Activated naive CD4-positive, alpha-beta T cell treated with anti-CD3 and anti-CD28 coated beads, Interleukin-2, amount 10 ng/mL, durations not matched to agents 7 days and 5 days (primary cell): ENCODE measurements around the gene REPS2.

ENCODE experiments used
- CTCF ChIA-PET: fragments of 350-600 bp; sonication (Branson Sonifier 250); formaldehyde crosslinking; loops from one replicate; lab custom pipeline; 2021; ENCODE audit warnings: antibody characterized with exemption; lab: Charles Lee
- DNase-seq: peaks from one replicate; pipeline ENCODE4 v3.0.0-alpha.2; 2020
- H3K27ac Mint-ChIP-seq: one replicate; pipeline ENCODE4 v1.8.0; 2021; ENCODE audit warnings: mild to moderate bottlenecking, moderate library complexity, mixed read lengths
- H3K27me3 Mint-ChIP-seq: one replicate; pipeline ENCODE4 v1.8.0; 2021; ENCODE audit warnings: mild to moderate bottlenecking, mixed read lengths
- H3K36me3 Mint-ChIP-seq: one replicate; pipeline ENCODE4 v1.8.0; 2021; ENCODE audit warnings: mixed read lengths
- H3K4me1 Mint-ChIP-seq: one replicate; pipeline ENCODE4 v1.8.0; 2021; ENCODE audit warnings: mixed read lengths
- H3K4me3 Mint-ChIP-seq: one replicate; pipeline ENCODE4 v1.8.0; 2021; ENCODE audit warnings: mild to moderate bottlenecking, moderate library complexity, mixed read lengths
- H3K9me3 Mint-ChIP-seq: one replicate; pipeline ENCODE4 v1.8.0; 2021; ENCODE audit warnings: mixed read lengths

Gene REPS2

GRCh38 chrX:17081511-17081910 is 135.1 kb downstream of the REPS2 start:
- CTCF ChIA-PET = interaction anchor here (0.5 to 1.8 kb wide), 4 partner anchors 39 to 352 kb away, joined by 3 to 12 read pairs (median 3); no protein-coding TSS in a partner anchor

GRCh38 chrX:17081968-17082367 is 135.5 kb downstream of the REPS2 start:
- Mint-ChIP-seq H3K36me3 (no peaks in the 10 kb centered on the region), H3K27me3 (no peaks in the 10 kb centered on the region), H3K4me1 (no peaks in the 10 kb centered on the region), H3K27ac (no peak overlapping the region), H3K4me3 (no peak overlapping the region), H3K9me3 (no peaks in the 10 kb centered on the region)
- no peak for DNase-seq
- CTCF ChIA-PET = interaction anchor here (0.5 to 1.8 kb wide), 5 partner anchors 15 to 352 kb away, joined by 3 to 12 read pairs (median 3); no protein-coding TSS in a partner anchor

More at GRCh38 chrX:17081511-17081910, 135.1 kb downstream of the REPS2 start:
- Mint-ChIP-seq H3K27me3 (no peaks in the 10 kb centered on the region), H3K4me1 (no peaks in the 10 kb centered on the region), H3K36me3 (no peaks in the 10 kb centered on the region), H3K4me3 (no peak overlapping the region), H3K27ac (no peak overlapping the region), H3K9me3 (no peaks in the 10 kb centered on the region)
- no peak for DNase-seq

DNA sequence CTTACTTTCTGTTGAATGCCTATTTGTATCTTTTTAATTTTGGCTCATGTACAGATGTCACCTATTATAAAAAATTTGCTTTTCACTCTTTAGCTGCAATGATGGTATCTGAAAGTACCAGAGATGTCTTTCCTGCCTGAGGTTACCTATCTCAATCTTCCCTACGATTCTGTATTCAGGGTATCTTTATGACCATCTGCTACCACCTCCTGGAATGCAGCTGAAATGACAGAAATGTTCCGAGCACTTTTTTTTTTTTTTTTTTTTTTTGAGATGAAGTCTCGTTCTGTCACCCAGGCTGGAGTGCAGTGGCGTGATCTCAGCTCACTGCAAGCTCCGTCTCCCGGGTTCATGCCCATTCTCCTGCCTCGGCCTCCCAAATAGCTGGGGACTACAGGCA is 136.4 kb downstream of the REPS2 start:
- CTCF ChIA-PET = interaction anchor here (0.8 to 1.8 kb wide), 3 partner anchors 14 to 199 kb away, joined by 3 to 12 read pairs (median 3); no protein-coding TSS in a partner anchor
- Mint-ChIP-seq H3K36me3 (no peaks in the 10 kb centered on the region), H3K27me3 (no peaks in the 10 kb centered on the region), H3K4me3 (no peak overlapping the region), H3K9me3 (no peaks in the 10 kb centered on the region), H3K27ac (no peak overlapping the region), H3K4me1 (no peaks in the 10 kb centered on the region)
- no peak for DNase-seq

GRCh38 chrX:17086317-17086716 is 139.9 kb downstream of the REPS2 start:
- Mint-ChIP-seq H3K4me1 (no peaks in the 10 kb centered on the region), H3K27ac (no peak overlapping the region), H3K36me3 (no peaks in the 10 kb centered on the region), H3K4me3 (no peak overlapping the region), H3K9me3 (no peaks in the 10 kb centered on the region), H3K27me3 (no peaks in the 10 kb centered on the region)
- DNase-seq = no peak
- CTCF ChIA-PET = no interaction called here

- no peak for DNase-seq
- CTCF ChIA-PET = no interaction called here
- no peaks in the 10 kb centered on the region for H3K4me1 Mint-ChIP-seq
- H3K9me3 Mint-ChIP-seq = no peaks in the 10 kb centered on the region
- no peaks in the 10 kb centered on the region for H3K36me3 Mint-ChIP-seq
- no peak overlapping the region for H3K4me3 Mint-ChIP-seq
- H3K27me3 Mint-ChIP-seq = no peaks in the 10 kb centered on the region
- no peak overlapping the region for H3K27ac Mint-ChIP-seq
Measured at GRCh38 chrX:17095161-17095560, 148.7 kb downstream of the REPS2 start.

DNA sequence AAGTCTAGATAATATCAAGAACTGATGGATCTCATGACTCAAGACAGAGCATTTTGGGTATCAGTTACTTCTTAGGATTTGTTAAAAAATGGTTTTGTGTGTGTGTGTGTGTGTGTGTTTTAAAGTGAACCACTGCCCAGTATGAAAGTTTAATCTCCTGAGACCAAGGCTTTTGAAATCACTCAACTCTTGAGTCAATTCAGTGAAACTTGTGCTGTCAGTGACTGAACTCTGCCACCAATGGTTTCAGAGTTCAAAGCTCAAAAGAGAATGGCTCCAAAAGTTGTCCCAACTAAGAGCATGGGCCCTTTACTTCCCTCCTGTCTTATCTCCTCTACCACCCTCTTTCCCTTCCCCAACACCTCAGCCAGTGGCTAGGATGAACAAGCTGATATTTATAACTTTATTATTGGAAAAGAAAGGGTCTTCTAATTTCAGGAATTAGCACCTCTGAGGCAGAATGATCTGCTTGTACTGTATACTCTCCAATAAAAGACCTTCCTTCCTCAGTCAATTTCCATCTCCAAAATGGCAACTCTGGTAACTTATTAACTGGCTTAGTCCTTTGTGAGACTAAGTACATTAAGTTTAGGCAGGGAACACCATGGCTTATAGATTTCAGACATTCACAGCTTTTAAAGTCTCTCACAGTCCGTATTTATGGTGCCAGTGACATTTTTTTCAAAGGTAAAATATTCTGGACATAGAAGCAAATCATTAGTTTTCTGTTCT is 152.2 kb downstream of the REPS2 start:
- no peaks in the 10 kb centered on the region for H3K27me3 Mint-ChIP-seq
- H3K27ac Mint-ChIP-seq = no peak overlapping the region
- H3K36me3 Mint-ChIP-seq = no peaks in the 10 kb centered on the region
- no peaks in the 10 kb centered on the region for H3K4me1 Mint-ChIP-seq
- H3K9me3 Mint-ChIP-seq = no peaks in the 10 kb centered on the region
- DNase-seq = no peak
- CTCF ChIA-PET = no interaction called here
- H3K4me3 Mint-ChIP-seq = no peak overlapping the region

GRCh38 chrX:17104433-17104832 is 158.0 kb downstream of the REPS2 start:
- H3K36me3 Mint-ChIP-seq = no peaks in the 10 kb centered on the region
- CTCF ChIA-PET = no interaction called here
- DNase-seq = no peak

DNA sequence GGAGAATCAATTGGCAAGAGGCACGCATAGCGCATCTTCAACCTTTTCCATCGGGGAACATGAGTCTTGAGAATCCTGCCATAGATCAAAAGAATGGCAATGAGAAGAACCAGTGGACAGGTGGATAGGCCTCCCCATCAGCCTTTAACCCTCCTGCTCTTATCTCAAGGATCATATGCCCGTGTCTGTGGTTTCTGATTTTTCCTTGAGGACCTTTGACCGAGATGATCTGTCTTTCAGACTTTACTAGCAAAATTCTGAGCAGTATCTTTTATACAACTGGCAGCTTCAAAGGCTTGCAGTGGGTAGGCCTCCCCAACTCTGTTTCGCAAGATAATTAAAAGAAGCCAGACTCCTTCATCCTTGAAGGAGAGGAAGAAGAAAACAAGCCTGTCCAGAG is 174.4 kb downstream of the REPS2 start:
- CTCF ChIA-PET = no interaction called here
- H3K27ac Mint-ChIP-seq = no peak overlapping the region
- H3K4me1 Mint-ChIP-seq = no peaks in the 10 kb centered on the region
- H3K9me3 Mint-ChIP-seq = no peaks in the 10 kb centered on the region
- DNase-seq = no peak
- H3K27me3 Mint-ChIP-seq = no peaks in the 10 kb centered on the region
- H3K4me3 Mint-ChIP-seq = no peak overlapping the region
- no peaks in the 10 kb centered on the region for H3K36me3 Mint-ChIP-seq

More at GRCh38 chrX:17104433-17104832, 158.0 kb downstream of the REPS2 start:
- no peaks in the 10 kb centered on the region for H3K27me3 Mint-ChIP-seq
- H3K27ac Mint-ChIP-seq = no peak overlapping the region
- no peaks in the 10 kb centered on the region for H3K9me3 Mint-ChIP-seq
- no peak overlapping the region for H3K4me3 Mint-ChIP-seq
- H3K4me1 Mint-ChIP-seq = no peaks in the 10 kb centered on the region

DNA sequence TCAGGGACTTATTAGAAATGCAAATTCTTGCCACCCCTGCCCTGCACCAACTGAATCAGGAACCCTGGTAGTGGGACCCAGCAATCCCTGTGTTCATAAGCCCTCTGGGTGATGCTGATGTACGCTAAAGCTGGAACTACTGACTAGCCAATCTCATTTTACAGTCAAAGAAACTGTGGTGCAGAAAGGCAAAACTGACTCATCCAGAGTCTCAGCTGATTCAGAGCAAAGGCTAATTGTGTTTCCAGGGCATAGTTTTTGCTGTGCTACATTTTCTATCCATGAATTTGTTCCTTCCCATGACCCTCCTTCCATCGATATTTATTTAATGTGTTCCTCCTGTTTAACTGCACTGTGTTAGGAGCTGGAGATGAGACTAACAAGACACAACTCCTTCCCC is 207.5 kb downstream of the REPS2 start:
- H3K27me3 Mint-ChIP-seq = no peaks in the 10 kb centered on the region

GRCh38 chrX:17160975-17161374 is 214.5 kb downstream of the REPS2 start:
- CTCF ChIA-PET = no interaction called here
- no peaks in the 10 kb centered on the region for H3K4me1 Mint-ChIP-seq
- no peaks in the 10 kb centered on the region for H3K9me3 Mint-ChIP-seq
- H3K4me3 Mint-ChIP-seq = no peak overlapping the region
- no peak overlapping the region for H3K27ac Mint-ChIP-seq
- no peak for DNase-seq
- no peaks in the 10 kb centered on the region for H3K27me3 Mint-ChIP-seq
- H3K36me3 Mint-ChIP-seq = no peaks in the 10 kb centered on the region

More for the DNA sequence above, 207.5 kb downstream of the REPS2 start:
- no peaks in the 10 kb centered on the region for H3K4me1 Mint-ChIP-seq
- H3K36me3 Mint-ChIP-seq = no peaks in the 10 kb centered on the region
- CTCF ChIA-PET = no interaction called here
- no peak overlapping the region for H3K4me3 Mint-ChIP-seq
- H3K27ac Mint-ChIP-seq = no peak overlapping the region
- DNase-seq = no peak
- no peaks in the 10 kb centered on the region for H3K9me3 Mint-ChIP-seq

DNA sequence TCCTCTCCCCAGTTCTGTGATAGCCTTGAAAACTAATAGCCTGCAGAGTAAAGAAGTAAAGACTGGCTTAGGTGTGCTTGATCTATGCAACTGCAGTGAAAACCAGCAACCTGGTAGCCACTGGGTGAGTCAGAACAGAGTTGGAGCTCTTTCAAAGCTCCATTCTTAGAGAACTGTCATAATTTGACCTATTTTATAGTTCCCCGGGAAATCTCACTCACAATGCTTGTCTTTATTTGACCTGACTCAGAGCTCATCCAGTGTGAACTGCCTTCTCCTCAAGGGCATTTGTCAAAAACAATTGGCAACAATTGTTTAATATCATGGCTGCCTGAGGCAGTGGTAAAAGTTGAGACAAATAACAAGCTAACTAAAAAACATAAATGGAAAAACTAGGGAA is 215.5 kb downstream of the REPS2 start:
- no peak for DNase-seq
- Mint-ChIP-seq H3K9me3 (no peaks in the 10 kb centered on the region), H3K36me3 (no peaks in the 10 kb centered on the region), H3K27ac (no peak overlapping the region), H3K4me1 (no peaks in the 10 kb centered on the region), H3K27me3 (no peaks in the 10 kb centered on the region), H3K4me3 (no peak overlapping the region)
- CTCF ChIA-PET = no interaction called here

DNA sequence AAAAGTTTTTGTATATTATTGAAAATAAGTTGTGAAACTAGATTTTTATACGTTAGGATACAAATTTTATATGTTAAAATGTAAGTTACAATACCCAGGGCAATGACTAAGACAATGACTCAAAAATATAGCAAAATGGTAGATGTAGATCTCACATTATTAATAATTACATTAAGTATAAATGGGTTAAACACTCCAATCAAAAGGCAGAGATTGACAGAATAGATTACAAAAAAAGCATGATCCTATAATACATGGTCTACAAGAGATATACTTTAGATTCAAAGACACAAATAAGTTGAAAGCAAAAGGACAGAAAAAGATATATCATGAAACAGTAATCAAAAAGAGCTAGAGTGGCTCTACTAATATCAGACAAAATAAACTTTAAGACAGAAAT is 217.6 kb downstream of the REPS2 start:
- no peaks in the 10 kb centered on the region for H3K27me3 Mint-ChIP-seq
- H3K4me3 Mint-ChIP-seq = no peak overlapping the region
- CTCF ChIA-PET = no interaction called here

DNA sequence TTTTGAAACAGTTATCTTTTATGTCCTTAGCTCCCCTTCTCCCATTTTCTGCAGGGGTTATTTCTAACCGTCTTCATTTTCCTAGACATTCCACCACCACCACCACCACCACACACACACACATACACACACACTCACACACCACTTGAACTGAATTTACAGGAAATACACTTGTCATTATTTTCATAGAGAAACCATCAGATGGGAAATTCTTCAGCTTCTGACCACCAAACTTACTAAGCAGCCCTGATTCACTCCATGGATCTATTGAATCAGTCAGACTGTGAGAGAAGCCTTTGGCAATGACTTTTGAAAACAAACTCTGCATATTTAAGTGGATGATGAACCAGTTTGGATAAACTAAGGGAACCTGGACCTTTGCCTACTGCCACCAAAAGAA is 218.5 kb downstream of the REPS2 start:
- H3K36me3 Mint-ChIP-seq = no peaks in the 10 kb centered on the region
- CTCF ChIA-PET = no interaction called here
- H3K27me3 Mint-ChIP-seq = no peaks in the 10 kb centered on the region
- no peak overlapping the region for H3K27ac Mint-ChIP-seq
- H3K9me3 Mint-ChIP-seq = no peaks in the 10 kb centered on the region
- no peak for DNase-seq
- H3K4me1 Mint-ChIP-seq = no peaks in the 10 kb centered on the region
- no peak overlapping the region for H3K4me3 Mint-ChIP-seq

More for the DNA sequence above, 217.6 kb downstream of the REPS2 start:
- Mint-ChIP-seq H3K9me3 (no peaks in the 10 kb centered on the region), H3K36me3 (no peaks in the 10 kb centered on the region), H3K27ac (no peak overlapping the region), H3K4me1 (no peaks in the 10 kb centered on the region)
- DNase-seq = no peak

- Mint-ChIP-seq H3K9me3 (no peaks in the 10 kb centered on the region), H3K27ac (no peak overlapping the region), H3K27me3 (no peaks in the 10 kb centered on the region), H3K4me3 (no peak overlapping the region), H3K4me1 (no peaks in the 10 kb centered on the region), H3K36me3 (no peaks in the 10 kb centered on the region)
- DNase-seq = no peak
- CTCF ChIA-PET = no interaction called here
Measured at GRCh38 chrX:17167915-17168314, 221.5 kb downstream of the REPS2 start.

DNA sequence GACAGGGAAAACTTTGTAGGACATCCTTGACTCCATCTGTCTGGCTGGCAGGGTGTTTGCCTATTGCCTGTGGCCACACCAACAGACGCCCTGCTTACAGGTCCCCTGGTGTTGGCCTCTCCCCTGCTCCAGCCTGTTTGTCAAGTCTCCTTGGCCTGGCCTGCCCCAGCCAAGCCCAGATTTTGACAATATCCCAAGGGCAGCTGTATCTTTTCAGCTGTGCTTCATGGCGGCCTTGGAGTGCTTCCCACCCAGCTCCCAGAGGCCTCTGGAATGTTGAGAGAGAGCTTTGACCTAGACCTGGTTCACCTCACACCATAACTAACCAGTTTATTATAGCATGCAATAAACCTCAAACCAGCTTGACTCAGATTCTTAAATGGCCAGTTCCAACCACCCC is 224.5 kb downstream of the REPS2 start:
- CTCF ChIA-PET = no interaction called here
- Mint-ChIP-seq H3K9me3 (no peaks in the 10 kb centered on the region), H3K4me1 (no peaks in the 10 kb centered on the region), H3K36me3 (no peaks in the 10 kb centered on the region), H3K27ac (no peak overlapping the region), H3K4me3 (no peak overlapping the region), H3K27me3 (no peaks in the 10 kb centered on the region)
- DNase-seq = no peak
